ENCODE measurements around the gene HAPLN3. TPM values are rescaled to one million over a fixed set of nuclear protein-coding genes. Genes with fewer than 3 reads are reported as not detected.

The HAPLN3 gene
- total and polyA plus RNA-seq, 4 donors: 0.21 to 0.51 (median 0.34) TPM

DNA sequence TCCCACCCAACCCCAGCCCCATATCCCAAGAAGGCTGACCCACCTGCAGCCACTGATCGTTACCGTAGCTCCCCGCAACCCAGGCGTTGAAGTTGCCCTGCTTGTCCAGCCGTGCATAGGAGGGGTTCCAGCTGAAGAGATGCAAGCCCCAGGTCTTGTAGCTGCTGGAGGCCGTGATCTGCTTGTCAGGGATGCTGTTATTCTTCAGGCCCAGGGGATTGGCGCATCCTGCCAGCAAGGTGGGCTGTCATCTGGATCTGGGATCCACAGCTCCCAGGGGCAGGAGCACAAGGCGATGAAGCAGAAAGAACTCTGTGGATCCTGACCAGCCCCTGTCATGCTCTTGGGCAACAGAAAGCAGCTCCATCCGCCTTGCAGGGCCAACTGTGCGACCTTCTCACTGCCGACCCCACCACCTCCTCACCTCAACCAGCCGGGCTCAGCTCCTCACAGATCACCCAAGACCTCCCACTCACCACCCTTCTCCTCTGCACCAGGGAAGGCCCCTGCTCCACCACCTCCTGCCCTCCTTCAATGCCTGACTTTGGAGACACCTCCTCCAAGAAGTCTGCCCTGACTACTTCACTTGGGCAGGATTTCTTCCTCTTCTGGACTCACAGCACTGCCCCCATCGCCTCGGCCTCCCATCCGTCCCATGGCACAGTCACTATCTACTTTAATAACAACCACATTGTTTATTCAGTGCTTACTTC is 6.3 kb upstream of the HAPLN3 start:
- H3K4me1 ChIP-seq (ENCODE audit: control insufficient read depth in 4 of 4, insufficient read depth in 4 of 4, low read length in 3 of 4): peaks cover 0 to 4% (median 0%) of the 10 kb centered on the region in 4 donors
- H3K9ac ChIP-seq (ENCODE audit: low read depth in 1 of 2, low read length in 2 of 2): no peak overlapping the region
- H3K4me3 ChIP-seq (ENCODE audit: low read depth in 1 of 3, low read length in 3 of 3): no peak overlapping the region
- H3K27me3 ChIP-seq (ENCODE audit: control insufficient read depth in 4 of 4, insufficient read depth in 4 of 4, low read length in 3 of 4): no peaks in the 10 kb centered on the region
- H3K36me3 ChIP-seq (ENCODE audit: control insufficient read depth in 4 of 4, insufficient read depth in 3 of 4, low read depth in 1 of 4, low read length in 3 of 4): no peaks in the 10 kb centered on the region
- no peak for DNase-seq (ENCODE audit: low spot score)
- H3K9me3 ChIP-seq (ENCODE audit: control insufficient read depth in 4 of 4, low read length in 3 of 4): no peaks in the 10 kb centered on the region
- 94% methylated on average over 15 of the region's 15 CpGs for WGBS
- no peak for TF ChIP-seq SP1 (IDR thresholded peaks at IDR 0.05)
- no peak for TF ChIP-seq GABPA (IDR thresholded peaks at IDR 0.05 in 1 of 2, conservative IDR thresholded peaks at IDR 0.05 in 1 of 2)
- TF ChIP-seq, protein P1, sequence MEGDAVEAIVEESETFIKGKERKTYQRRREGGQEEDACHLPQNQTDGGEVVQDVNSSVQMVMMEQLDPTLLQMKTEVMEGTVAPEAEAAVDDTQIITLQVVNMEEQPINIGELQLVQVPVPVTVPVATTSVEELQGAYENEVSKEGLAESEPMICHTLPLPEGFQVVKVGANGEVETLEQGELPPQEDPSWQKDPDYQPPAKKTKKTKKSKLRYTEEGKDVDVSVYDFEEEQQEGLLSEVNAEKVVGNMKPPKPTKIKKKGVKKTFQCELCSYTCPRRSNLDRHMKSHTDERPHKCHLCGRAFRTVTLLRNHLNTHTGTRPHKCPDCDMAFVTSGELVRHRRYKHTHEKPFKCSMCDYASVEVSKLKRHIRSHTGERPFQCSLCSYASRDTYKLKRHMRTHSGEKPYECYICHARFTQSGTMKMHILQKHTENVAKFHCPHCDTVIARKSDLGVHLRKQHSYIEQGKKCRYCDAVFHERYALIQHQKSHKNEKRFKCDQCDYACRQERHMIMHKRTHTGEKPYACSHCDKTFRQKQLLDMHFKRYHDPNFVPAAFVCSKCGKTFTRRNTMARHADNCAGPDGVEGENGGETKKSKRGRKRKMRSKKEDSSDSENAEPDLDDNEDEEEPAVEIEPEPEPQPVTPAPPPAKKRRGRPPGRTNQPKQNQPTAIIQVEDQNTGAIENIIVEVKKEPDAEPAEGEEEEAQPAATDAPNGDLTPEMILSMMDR (IDR thresholded peaks at IDR 0.05; ENCODE audit: low read depth, low read length, missing input control): no peak
- TF ChIP-seq YY1 (IDR thresholded peaks at IDR 0.05): no peak
- no peak for TF ChIP-seq JUND (IDR thresholded peaks at IDR 0.05)
- TF ChIP-seq HNF4G (IDR thresholded peaks at IDR 0.05): no peak
- TF ChIP-seq, protein P2, sequence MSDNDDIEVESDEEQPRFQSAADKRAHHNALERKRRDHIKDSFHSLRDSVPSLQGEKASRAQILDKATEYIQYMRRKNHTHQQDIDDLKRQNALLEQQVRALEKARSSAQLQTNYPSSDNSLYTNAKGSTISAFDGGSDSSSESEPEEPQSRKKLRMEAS (IDR thresholded peaks at IDR 0.05): no peak
- TF ChIP-seq, protein P3, sequence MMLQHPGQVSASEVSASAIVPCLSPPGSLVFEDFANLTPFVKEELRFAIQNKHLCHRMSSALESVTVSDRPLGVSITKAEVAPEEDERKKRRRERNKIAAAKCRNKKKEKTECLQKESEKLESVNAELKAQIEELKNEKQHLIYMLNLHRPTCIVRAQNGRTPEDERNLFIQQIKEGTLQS (IDR thresholded peaks at IDR 0.05): no peak
- H3K27ac ChIP-seq (ENCODE audit: low read depth in 1 of 2, low read length in 2 of 2): no peak overlapping the region

DNA sequence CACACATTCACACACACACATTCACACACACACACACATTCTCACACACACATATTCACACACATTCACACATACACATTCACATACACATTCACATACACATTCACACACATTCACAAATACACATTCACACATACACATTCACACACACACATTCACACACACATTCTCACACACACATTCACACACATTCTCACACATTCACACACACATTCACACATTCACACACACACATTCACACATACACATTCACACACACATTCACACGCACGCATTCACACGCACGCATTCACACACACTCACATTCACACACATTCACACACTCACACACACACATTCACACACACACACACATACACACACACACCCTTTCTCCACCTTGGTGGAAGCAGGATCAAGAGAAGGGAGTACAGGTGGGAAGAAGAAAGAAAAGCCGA is 5.7 kb upstream of the HAPLN3 start:
- H3K27me3 ChIP-seq (ENCODE audit: control insufficient read depth in 4 of 4, insufficient read depth in 4 of 4, low read length in 3 of 4): peaks cover 0 to 5% (median 0%) of the 10 kb centered on the region in 4 donors
- H3K4me1 ChIP-seq (ENCODE audit: control insufficient read depth in 4 of 4, insufficient read depth in 4 of 4, low read length in 3 of 4): peaks cover 0 to 4% (median 0%) of the 10 kb centered on the region in 4 donors
- H3K9me3 ChIP-seq (ENCODE audit: control insufficient read depth in 4 of 4, low read length in 3 of 4): no peaks in the 10 kb centered on the region
- no peak overlapping the region for H3K9ac ChIP-seq (ENCODE audit: low read depth in 1 of 2, low read length in 2 of 2)
- no peak for DNase-seq (ENCODE audit: low spot score)
- H3K36me3 ChIP-seq (ENCODE audit: control insufficient read depth in 4 of 4, insufficient read depth in 3 of 4, low read depth in 1 of 4, low read length in 3 of 4): no peaks in the 10 kb centered on the region
- no peak overlapping the region for H3K4me3 ChIP-seq (ENCODE audit: low read depth in 1 of 3, low read length in 3 of 3)
- H3K27ac ChIP-seq (ENCODE audit: low read depth in 1 of 2, low read length in 2 of 2): no peak overlapping the region
- TF ChIP-seq FOXA1 (IDR thresholded peaks at IDR 0.05): no peak
- no peak for TF ChIP-seq NR2F2 (IDR thresholded peaks at IDR 0.05)
- WGBS: 87% methylated on average over 5 of the region's 5 CpGs

DNA sequence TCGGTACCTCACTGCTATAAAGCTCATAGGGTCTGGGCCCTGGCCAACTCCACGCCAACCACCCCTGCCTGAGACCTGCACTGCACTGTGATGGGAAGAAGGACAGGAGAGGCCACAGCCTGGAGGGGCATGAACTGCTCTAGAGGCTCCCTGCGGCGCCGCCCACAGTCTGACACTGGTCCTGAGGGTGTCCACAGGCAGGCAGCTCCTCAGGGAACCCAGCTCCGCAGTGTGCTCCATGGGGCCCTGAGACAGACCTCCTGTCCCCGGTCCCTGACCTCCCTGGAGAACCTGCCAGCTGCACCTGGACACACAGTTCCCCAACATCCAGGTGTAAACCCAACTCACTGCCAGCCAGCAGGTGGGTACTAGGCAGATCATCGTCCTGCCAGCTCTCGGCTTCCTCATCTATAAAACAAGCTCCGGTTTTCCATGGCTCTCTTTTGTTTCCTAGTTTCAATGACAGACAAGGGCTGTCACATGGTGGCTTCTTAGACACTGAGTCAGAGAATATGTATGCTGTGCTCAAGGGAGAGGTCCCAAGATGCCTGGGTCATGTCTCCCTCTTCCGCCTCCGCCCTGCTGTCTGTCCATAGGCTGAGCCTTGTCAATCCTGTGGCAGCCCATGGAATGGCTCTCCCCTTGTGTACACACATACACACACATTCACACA is 5.1 kb upstream of the HAPLN3 start:
- H3K4me1 ChIP-seq (ENCODE audit: control insufficient read depth in 4 of 4, insufficient read depth in 4 of 4, low read length in 3 of 4): peaks cover 0 to 4% (median 1%) of the 10 kb centered on the region in 4 donors
- no peak for DNase-seq (ENCODE audit: low spot score)
- H3K27me3 ChIP-seq (ENCODE audit: control insufficient read depth in 4 of 4, insufficient read depth in 4 of 4, low read length in 3 of 4): peaks cover 0 to 8% (median 2%) of the 10 kb centered on the region in 4 donors
- no peaks in the 10 kb centered on the region for H3K9me3 ChIP-seq (ENCODE audit: control insufficient read depth in 4 of 4, low read length in 3 of 4)
- 93% methylated on average over 12 of the region's 12 CpGs for WGBS
- no peaks in the 10 kb centered on the region for H3K36me3 ChIP-seq (ENCODE audit: control insufficient read depth in 4 of 4, insufficient read depth in 3 of 4, low read depth in 1 of 4, low read length in 3 of 4)
- H3K27ac ChIP-seq (ENCODE audit: low read depth in 1 of 2, low read length in 2 of 2): no peak overlapping the region
- H3K9ac ChIP-seq (ENCODE audit: low read depth in 1 of 2, low read length in 2 of 2): no peak overlapping the region
- no peak overlapping the region for H3K4me3 ChIP-seq (ENCODE audit: low read depth in 1 of 3, low read length in 3 of 3)
- TF ChIP-seq RXRA (IDR thresholded peaks at IDR 0.05): no peak
- TF ChIP-seq, protein P3 (IDR thresholded peaks at IDR 0.05): no peak
- TF ChIP-seq YY1 (IDR thresholded peaks at IDR 0.05): no peak
- TF ChIP-seq SP1 (IDR thresholded peaks at IDR 0.05): no peak
- no peak for TF ChIP-seq HNF4A (conservative IDR thresholded peaks at IDR 0.05)
- TF ChIP-seq NR2F2 (IDR thresholded peaks at IDR 0.05): no peak
- no peak for TF ChIP-seq FOXA1 (IDR thresholded peaks at IDR 0.05)
- no peak for TF ChIP-seq FOXA2 (IDR thresholded peaks at IDR 0.05)
- TF ChIP-seq, protein P1 (IDR thresholded peaks at IDR 0.05; ENCODE audit: low read depth, low read length, missing input control): no peak
- TF ChIP-seq, protein P2 (IDR thresholded peaks at IDR 0.05): no peak
- TF ChIP-seq JUND (IDR thresholded peaks at IDR 0.05): no peak
- no peak for TF ChIP-seq RAD21 (IDR thresholded peaks at IDR 0.05)
- TF ChIP-seq TAF1 (conservative IDR thresholded peaks at IDR 0.05): no peak
- TF ChIP-seq EGR1 (IDR thresholded peaks at IDR 0.05; ENCODE audit: low read depth in 2 of 2): no peak
- TF ChIP-seq HNF4G (IDR thresholded peaks at IDR 0.05): no peak

Data from liver (tissue), 9 donors.